ENCODE results near the gene NCOA3.
"Not testable (repeated sequence)": the region's sequence is repeated elsewhere in the genome, so short reads cannot be mapped to it uniquely, and the experiment has no call there.

NCOA3 gene

DNA sequence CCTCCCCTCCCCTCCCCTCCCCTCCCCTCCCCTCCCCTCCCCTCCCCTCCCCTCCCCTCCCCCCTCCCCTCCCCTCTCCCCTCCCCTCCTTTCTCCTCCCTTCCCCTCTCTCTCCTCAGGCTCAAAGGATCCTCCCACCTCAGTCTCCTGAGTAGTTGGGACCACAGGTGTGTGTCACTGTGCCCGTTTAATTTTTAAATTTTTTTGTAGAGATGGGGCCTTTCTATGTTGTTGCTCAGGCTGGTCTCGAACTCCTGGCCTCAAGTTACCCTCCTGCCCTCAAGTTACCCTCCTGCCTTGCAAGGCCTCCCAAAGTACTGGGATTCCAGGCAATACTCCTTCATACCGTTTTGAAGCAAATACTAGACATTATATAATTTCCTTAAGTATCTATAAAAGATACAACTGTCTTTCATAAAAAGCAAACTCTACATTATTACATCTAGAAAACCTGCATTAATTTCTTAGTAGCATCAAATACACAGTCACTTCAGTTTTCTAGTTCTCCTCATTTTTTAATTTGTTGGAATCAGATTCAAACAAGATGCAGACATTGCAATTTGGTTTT is 39.8 kb downstream of the NCOA3 start:
- DNase-seq, result no peak

DNA sequence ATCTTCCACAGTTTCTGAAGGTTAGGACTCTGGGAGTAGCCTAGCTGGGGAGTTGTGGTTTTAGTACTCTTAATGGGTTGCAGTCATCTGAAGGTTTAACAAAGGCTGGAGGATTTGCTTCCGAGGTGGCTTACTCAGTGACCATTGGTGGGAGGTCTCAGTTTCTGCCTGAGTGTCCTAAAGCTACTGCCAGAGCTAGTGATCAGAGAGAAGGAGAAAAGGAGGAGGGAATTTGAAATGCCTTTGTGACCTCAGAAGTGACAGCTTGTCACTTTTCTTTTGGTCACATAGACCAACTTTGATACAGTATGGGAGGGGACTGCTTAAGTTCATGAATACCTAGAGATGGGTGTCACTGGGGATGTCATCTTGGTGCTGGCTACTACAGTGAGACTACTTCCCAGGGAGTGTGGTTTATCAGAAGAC is 41.3 kb downstream of the NCOA3 start:
- DNase-seq, result no peak

DNA sequence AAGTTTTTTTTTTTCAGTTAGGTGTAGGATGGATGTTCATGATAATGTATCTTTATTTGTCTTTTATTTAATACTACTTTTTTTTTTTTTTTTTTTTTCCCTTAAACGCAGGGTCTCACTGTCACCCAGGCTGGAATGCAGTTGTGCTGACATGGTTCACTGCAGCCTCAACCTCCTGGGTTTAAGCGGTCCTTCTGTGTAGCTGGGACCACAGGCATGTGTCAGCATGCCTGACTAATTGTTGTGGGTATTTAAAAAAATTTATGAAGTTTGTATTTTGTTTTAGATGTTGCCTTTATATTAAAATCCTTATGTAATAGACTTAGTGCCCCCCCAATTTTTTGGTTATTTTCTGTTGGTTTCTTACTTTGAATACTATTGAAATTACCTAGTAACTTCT is 42.6 kb downstream of the NCOA3 start:
- DNase-seq, result no peak

DNA sequence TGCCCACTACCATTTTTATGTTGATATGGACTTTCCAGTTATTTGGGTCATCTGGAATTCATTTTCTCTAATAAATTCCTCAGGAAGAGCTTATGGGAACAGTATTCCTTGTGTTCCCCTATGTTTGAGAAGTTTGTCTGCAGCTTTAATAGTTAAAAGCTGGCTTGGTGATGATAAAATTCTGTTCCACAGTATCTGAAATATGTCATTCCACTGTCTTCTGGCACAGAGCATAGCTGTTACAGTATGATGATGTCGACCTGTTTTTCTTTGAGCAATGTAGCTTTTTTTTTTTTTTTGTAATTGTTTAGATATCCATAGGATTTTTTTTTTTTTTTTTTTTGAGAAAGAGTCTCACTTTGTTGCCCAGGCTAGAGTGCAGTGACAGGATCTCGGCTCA is 43.2 kb downstream of the NCOA3 start:
- no peak for DNase-seq

DNA sequence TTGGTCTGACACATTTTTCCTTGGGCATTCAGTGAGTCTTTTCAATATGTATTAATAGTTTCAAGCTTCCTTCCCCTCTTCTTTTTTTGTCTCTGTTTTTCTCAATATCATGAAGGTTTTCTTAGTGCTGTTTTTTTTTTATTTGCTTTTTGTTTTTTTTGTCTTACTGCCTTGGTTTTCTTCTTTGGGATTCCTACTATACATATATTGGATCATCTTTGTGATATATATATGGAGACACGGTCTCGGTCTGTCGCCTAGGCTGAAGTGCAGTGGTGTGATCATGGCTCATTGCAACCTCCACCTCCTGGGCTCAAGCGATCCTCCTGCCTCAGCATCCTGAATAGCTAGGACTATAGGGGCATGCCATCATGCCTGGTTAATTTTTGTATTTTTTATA is 43.8 kb downstream of the NCOA3 start:
- no peak for DNase-seq

DNA sequence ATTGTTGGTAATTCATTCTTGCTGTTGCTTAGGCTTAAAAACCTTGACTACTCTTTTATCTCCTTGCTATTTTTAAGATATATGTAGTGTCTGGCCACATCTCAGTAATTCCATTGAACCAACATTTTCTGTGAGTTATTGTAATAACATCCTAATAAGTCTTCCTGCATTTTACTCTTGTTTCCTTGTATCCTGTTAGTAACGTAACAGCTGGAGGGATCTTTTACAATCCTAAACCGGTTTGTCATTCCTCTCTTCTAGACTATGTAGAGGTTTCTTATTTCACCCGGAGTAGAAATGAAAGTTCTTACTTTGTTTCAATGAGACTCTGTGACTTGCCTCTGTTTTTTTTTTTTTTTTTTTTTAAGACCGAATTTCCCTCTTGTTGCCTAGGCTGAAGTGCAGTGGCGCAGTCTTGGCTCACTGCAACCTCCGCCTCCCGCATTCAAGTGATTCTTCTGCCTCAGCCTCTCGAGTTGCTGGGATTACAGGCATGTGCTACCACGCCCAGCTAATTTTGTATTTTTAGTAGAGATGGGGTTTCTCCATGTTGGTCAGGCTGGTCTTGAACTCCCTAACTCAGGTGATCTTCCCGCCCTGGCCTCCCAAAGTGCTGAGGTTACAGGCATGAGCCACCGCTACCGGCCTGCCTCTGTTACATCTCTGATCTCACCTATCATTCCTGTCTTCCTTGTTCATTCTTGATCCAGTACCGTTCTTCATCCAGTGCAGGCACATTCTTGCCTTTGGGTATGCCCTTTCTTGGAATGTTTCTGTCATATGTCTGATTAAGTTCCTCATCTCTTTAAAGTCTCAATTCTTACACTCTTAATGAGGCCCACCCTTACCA is 44.7 kb downstream of the NCOA3 start:
- DNase-seq, result no peak

DNA sequence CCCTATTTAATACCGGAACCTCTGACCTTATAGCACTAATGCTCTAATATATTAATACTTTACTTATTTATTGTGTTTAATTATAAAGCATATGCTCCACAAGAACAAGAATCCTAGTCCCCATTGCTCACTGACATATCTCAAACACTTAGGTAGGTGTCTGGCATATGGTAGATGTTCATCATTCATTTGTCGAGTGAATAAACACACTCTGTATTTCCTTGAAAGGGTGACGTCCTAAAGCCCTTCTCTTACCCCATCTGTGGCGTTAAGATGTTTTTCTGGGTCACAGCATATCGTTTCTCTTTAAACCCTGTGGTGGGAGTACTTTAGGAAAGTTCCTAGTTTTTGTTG is 45.3 kb downstream of the NCOA3 start:
- no peak for DNase-seq

DNA sequence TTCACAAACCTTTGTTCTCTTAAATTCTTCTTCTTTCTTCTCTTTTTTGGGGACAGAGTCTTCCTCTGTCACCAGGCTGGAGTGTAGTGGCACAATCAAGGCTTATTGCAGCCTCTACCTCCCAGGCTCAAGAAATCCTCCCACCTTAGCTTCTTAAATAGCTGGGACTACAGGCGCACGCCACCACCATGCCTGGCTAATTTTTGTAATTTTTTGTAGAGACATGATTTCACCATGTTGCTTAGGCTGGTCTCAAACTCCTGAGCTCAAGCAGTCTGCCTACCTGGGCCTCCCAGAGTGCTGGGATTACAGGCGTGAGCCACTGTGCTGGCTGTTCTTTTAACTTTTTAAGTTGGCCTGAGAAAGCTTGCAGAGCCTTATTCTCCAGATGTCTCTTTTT is 48.0 kb downstream of the NCOA3 start:
- no peak for DNase-seq

DNA sequence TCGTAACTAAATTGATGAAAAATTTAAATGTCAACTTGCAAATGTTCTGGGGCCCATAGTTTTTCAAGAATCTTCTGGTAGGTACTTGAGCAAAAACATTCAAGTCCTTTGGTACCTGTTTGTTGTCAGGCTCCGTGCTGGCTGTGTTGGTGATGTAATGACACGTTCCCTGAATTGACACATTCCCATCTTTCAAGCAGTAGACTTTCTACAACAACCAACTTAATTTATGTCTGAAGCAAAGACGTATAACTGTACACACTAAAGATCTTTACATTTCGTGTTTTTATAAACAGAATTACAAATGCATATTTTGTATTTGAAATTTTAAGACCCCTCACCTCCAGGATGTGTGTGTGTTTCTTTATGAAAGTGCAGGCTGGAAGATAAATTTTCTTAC is 49.5 kb downstream of the NCOA3 start:
- no peak for DNase-seq

DNA sequence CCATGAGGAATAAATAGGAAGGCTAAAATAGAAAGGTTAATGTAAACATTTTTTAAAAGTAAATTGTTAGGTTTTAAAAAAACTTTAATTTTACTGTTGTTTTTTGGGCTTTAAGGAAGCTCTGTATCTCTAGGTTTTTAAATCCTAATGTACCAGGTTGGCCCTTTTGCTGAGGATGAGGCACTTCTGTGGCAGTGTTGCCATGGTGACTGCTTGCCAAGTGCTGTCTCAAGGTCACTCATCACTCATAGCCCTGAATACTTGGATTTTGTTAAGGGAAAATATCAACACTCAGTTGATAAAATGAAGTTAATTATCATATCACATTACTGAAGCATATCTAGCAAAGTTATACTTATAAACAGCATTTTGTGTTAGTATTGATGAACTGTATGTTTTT is 50.2 kb downstream of the NCOA3 start:
- no peak for DNase-seq

DNA sequence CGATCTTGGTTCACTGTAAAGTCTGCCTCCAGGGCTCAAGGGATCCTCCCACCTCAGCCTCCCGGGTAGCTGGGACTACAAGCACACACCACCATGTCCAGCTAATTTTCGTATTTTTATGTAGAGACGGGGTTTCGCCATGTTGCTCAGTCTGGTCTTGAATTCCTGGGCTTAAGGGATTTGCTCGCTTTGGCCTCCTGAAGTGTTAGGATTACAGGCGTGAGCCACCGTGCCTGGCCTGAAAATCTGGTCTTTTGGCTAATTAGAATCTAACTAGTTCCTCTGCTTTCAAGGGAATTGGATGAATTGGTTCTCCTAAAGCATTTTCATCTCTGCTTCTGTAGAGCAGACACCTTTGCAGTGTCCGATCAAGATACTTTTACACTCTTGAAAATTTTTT is 51.3 kb downstream of the NCOA3 start:
- DNase-seq, result no peak

DNA sequence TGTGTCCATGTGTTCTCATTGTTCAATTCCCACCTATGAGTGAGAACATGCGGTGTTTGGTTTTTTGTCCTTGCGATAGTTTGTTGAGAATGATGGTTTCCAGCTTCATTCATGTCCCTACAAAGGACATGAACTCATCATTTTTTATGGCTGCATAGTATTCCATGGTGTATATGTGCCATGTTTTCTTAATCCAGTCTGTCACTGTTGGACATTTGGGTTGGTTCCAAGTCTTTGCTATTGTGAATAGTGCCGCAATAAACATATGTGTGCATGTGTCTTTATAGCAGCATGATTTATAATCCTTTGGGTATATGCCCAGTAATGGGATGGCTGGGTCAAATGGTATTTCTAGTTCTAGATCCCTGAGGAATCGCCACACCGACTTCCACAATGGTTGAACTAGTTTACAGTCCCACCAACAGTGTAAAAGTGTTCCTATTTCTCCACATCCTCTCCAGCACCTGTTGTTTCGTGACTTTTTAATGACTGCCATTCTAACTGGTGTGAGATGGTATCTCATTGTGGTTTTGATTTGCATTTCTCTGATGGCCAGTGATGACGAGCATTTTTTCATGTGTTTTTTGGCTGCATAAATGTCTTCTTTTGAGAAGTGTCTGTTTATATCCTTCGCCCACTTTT is 52.0 kb downstream of the NCOA3 start:
- DNase-seq, result not testable (repeated sequence)

DNA sequence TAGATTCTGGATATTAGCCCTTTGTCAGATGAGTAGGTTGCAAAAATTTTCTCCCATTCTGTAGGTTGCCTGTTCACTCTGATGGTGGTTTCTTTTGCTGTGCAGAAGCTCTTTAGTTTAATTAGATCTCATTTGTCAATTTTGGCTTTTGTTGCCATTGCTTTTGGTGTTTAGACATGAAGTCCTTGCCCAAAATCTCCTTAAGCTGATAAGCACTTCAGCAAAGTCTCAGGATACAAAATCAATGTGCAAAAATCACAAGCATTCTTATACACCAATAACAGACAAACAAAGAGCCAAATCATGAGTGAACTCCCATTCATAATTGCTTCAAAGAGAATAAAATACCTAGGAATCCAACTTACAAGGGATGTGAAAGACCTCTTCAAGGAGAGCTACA is 52.6 kb downstream of the NCOA3 start:
- DNase-seq, result not testable (repeated sequence)

DNA sequence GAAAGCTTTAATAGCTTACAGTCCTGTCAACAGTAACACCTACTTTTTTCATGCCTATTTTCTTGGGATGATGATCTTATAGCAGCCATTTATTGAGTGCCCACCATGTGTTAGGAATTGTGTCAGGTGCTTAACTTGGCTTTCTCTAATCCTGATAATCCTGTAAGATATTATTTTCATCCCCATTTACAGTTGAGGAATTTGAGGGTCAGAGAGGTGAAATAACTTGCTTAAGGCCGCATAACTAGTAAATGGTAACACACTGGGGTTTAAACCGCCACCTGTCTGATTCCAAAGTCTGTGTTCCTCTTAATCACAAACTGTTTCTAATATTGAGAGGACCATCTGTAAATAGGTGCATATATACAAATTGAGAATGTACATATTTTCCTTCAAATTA is 55.5 kb downstream of the NCOA3 start:
- no peak for DNase-seq

DNA sequence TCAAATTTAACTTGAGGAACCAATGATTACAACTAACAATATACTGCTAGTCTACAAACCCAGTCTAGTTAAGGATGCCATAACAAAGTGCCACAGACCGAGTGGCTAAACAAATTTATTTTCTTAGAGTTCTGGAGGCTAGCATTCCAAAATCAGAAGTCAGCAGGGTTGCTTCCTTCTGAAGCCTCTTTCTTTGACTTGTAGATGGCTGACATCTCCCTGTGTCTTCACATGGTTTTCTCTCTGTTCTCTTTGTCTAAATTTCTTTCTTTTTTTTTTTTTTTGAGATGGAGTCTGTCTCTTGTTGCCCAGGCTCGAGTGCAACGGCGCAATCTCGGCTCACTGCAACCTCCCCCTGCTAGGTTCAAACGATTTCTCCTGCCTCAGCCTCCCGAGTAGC is 56.1 kb downstream of the NCOA3 start:
- no peak for DNase-seq

DNA sequence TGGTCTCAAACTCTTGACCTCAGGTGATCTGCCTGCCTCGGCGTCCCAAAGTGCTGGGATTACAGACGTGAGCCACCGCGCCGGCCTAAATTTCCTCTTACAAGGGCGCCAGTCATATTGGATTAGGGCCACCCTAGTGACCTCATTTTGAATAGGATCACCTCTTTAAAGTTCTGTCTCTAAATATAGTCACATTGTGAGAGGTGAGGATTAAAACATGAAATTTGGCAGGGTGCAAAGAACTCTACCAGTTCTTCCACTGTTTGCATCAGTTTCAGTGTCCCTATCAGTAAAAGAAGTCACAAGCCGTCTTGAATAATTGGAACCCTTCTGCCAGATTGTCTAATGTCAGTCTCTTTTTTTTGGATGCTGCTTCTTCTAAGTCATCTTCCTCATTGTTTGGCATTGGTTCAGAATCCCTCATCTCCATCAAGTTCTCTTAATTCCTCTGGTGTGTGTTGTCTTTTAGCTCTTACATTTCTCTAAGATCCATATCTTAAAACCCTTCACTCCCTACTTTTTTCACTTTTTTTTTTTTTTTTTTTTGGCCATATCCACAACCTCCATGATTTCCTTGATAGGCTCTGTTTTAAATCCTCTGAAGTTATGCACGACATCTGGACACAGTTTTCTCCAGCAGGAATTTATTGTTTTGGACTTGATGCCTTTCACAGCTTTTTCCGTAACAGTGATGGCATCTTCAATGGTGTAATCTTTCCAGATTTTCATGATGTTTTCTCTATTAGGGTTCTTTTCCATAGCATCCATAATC is 56.8 kb downstream of the NCOA3 start:
- no peak for DNase-seq

DNA sequence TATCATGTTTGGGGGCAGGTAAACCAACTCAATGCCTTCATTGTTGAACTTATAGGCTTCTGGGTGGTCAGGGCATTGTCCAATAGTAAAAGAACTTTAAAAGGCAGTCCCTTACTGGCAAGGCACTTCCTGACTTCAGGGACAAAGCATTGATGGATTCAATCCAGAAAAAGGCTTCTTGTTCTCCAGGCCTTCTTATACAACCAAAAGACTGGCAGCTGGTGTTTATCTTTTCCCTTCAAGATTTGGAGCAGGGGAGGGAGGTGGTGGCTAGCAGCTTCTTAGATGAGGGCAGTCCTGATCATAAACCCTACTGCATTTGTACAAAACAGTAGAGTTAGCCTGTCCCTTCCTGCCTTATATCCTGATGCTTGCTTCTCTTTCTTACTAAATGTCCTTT is 57.5 kb downstream of the NCOA3 start:
- no peak for DNase-seq

DNA sequence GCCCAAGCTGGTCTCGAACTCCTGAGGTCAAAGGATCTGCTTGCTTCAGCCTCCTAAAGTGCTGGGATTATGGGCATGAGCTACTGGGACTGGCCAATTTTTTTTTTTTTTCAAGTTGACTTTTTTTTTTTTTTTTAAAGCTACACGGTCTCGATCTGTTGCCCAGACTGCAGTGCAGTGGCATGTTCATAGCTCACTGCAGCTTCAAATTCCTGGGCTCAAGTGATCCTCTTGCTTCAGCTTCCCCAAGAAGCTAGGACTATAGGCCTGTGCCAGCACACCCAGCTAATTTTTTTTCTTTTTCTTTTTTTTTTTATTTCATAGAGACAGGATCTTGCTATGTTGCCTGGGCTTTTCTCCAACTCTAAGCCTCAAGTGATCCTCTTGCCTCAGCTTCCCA is 59.5 kb downstream of the NCOA3 start:
- no peak for DNase-seq

DNA sequence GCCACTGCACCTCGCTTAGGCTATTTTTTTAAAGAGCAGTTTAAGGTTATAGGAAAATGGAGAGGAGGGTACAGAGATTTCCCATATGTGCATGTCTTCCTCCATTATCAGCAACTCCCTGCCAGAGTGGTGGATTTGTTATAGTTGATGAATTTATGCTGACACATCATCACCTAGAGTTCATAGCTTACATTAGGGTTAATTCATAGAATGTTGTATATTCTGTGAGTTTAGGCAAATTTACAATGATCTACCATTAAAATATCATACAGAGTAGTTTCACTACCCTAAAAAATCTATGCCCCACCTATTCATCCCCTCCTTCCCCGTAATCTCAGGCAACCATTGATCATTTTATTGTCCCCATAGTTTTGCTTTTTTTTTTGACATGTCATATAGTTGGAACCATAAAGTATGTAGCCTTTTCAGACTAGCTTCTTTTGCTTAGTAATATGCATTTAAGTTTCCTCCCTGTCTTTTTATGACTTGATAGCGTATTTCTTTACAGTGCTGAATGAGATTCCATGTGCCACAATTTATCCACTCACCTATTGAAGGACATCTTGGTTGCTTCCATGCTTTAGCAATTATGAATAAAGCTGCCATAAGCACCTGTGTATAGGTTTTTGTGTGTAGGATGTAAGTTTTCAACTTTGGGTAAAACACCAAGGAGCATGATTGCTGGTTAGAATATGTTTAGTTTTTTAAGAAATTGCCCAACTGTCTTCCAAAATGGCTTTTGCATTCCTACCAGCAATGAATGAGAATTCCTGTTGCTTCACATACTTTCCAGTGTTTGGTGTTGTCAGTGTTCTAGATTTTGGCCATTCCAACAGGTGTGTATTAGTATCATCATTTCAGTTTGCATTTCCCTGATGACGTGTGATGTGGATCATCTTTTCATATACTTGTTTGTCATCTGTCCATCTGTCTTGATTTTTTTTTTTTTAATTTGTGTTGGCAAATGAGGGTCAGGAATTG is 60.2 kb downstream of the NCOA3 start:
- no peak for DNase-seq

DNA sequence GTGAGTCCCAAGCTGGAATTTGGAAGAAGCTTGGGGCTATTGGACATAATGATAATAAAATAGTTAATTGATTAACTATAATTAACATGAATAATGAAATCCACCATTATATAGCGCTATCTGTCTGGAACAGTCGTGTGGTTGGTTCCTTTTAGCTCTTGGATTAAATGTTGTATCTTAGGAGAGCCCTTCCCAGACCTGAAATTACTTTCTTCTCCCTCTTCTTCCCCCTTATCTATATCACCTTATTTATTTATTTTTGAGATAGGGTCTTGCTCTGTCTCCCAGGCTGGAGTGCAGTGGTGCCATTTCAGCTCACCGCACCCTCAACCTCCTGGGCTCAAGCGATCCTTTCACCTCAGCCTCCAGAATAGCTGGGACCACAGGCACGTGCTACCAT is 64.6 kb downstream of the NCOA3 start:
- no peak for DNase-seq

DNA sequence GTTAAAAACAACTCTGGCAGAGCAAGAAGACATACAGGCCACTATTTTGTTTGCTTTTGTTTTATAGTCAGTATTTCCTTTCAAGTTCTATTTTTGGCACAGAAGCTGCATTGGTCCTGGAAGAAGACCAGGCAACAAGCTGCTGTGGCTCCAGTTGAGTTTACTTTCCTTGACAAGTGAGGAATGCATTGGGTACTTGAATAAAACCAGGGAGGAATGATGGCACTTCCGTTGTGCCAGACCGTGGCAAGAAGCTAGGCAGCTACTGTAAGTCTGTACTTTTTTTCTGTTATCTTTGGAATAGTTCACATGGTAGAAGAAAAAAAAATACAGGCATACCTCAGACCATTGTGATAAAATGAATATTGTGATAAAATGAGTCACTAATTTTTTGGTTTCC is 66.3 kb downstream of the NCOA3 start:
- DNase-seq, result no peak

DNA sequence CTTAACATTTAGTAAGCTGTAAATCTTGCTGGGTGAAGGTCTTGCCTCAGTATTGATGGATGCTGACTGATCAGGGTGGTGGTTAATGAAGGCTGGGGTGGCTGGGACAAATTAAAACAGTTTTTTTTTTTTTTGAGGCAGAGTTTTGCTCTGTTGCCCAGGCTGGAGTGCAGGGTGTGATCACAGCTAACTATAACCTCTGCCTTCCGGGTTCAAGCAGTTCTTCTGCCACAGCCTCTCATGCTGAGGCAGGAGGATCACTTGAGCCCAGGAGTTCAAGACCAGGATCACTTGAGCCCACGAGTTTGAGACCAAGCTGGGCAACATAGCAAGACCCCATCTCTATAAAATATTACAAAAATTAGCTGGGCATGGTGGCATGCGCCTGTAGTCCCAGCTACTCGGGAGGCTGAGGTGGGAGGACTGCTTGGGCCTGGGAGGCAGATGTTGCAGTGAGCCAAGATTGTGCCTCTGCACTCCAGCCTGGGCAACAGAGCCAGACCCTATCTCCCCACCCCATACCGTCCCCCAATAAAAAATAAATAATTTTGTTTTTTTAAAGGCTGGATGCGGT is 67.2 kb downstream of the NCOA3 start:
- DNase-seq, result no peak
